Esophagus (tissue), 2 donors: Measurements from ENCODE around the gene TAF1C. TPM values are rescaled to one million over a fixed set of nuclear protein-coding genes. Genes with fewer than 3 reads are reported as not detected.
A peak's percentile ranks its signal among the peaks of the same experiment; 100 is the strongest.
"Not testable (repeated sequence)": the region's sequence is repeated elsewhere in the genome, so short reads cannot be mapped to it uniquely, and the experiment has no call there.

ENCODE experiments used
- H3K27ac ChIP-seq, 2 donors: one replicate each; pipeline ENCODE4 v1.5.1; 2013; ENCODE audit warnings: low read depth in 2 of 2, mild to moderate bottlenecking in 2 of 2, inconsistent platforms in 1 of 2, low read length in 1 of 2, moderate library complexity in 1 of 2
- H3K27me3 ChIP-seq, 2 donors: one replicate each; pipeline ENCODE4 v1.6.1; 2013; ENCODE audit warnings: low read length in 2 of 2, control low read depth in 1 of 2, mild to moderate bottlenecking in 1 of 2; ENCODE audit not compliant: insufficient read depth in 2 of 2, control insufficient read depth in 1 of 2
- H3K36me3 ChIP-seq, 2 donors: one replicate each; pipeline ENCODE4 v1.6.1; 2013; ENCODE audit warnings: low read length in 1 of 2; ENCODE audit not compliant: control insufficient read depth in 2 of 2, insufficient read depth in 2 of 2
- H3K4me1 ChIP-seq, 2 donors: one replicate each; pipeline ENCODE4 v1.6.1; 2013; ENCODE audit warnings: low read length in 1 of 2; ENCODE audit not compliant: control insufficient read depth in 2 of 2, insufficient read depth in 2 of 2
- H3K4me3 ChIP-seq, 2 donors: one replicate each; pipeline ENCODE4 v1.5.1; 2013; ENCODE audit warnings: low read length in 2 of 2, mild to moderate bottlenecking in 2 of 2, low read depth in 1 of 2, moderate library complexity in 1 of 2
- H3K9me3 ChIP-seq, 2 donors: one replicate each; pipeline ENCODE4 v1.6.1; 2013; ENCODE audit warnings: mild to moderate bottlenecking in 2 of 2, low read depth in 1 of 2, low read length in 1 of 2, moderate library complexity in 1 of 2; ENCODE audit not compliant: control insufficient read depth in 2 of 2, insufficient read depth in 1 of 2
- WGBS, 2 donors: extraction: QIAGEN DNeasy Blood & Tissue Kit; methylation state at CpG; one replicate each; pipeline ENCODE4 v1.1.7; 2013; 5-methylcytosine and 5-hydroxymethylcytosine counted together
- polyA plus RNA-seq, 2 donors: library from polyadenylated mRNA; stranded (reverse); fragments of 200-250 nt; gene quantifications; one replicate each; pipeline ENCODE4 v1.2.3, GENCODE V29; 2013
- donor health status: healthy with polysubstance abuse.
- donor health status: Bipolar disorder and iron deficiency.

The TAF1C gene
- polyA plus RNA-seq, 2 donors, result 29.1 to 64.4 TPM

DNA sequence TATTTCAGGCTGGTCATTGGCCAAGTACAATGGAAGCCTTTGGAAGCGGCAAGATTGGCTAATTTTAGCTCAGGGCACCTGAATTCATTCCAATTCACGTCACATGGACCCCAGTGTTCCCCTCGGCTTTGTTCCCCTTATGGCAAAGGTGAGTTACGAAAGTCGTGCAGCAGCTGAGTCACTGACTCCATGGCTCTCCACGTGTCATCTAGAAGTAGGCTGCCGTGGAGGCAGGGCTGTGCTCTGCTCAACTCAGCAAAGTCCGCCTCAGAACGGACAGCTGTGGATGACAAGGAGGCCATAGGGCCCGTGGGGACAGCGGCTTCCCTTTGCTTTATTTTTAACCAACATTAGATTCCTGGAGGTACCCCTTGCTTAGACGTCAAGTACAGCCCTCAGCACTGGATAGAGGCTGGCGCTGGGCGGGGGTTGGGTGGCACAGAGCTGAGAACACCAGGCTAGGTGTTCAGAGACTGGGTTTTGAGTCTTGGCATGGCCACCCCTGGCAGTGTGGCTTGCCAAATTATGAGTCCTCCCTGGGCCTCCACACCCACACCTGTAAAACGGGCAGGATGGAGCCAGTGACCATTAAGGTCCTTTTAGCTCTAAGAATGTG is 27.7 kb upstream of the TAF1C start:
- Histone ChIP-seq H3K36me3 (no peaks in the 10 kb centered on the region), H3K27me3 (no peaks in the 10 kb centered on the region), H3K4me1 (no peaks in the 10 kb centered on the region), H3K27ac (no peak overlapping the region), H3K4me3 (no peak overlapping the region), H3K9me3 (no peaks in the 10 kb centered on the region)
- WGBS, 2 donors, result 80 to 84% methylated on average over 15 of the region's 15 CpGs

DNA sequence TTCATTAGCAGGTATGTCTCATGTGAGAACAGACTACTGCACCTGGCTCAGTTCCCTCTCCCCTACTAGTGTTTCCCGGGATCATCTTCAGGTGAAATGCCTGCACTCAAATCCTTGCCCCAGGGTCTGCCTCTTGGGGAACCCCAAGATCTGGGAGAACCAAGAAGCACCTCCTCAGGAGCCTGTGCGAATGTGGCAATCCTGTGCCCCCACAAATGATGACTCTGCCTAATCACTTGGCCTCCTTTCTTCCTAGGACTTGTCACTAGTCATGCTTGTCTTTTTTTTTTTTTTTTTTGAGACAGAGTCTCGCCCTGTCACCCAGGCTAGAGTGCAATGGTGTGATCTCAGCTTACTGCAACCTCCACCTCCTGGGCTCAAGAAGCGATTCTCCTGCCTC is 25.8 kb upstream of the TAF1C start:
- Histone ChIP-seq H3K4me3 (no peak overlapping the region), H3K36me3 (no peaks in the 10 kb centered on the region), H3K27ac (no peak overlapping the region), H3K27me3 (no peaks in the 10 kb centered on the region), H3K9me3 (peaks cover 0 to 2% of the 10 kb centered on the region in 2 donors), H3K4me1 (no peaks in the 10 kb centered on the region)
- 75 to 85% methylated on average over 4 of the region's 4 CpGs for WGBS, 2 donors

DNA sequence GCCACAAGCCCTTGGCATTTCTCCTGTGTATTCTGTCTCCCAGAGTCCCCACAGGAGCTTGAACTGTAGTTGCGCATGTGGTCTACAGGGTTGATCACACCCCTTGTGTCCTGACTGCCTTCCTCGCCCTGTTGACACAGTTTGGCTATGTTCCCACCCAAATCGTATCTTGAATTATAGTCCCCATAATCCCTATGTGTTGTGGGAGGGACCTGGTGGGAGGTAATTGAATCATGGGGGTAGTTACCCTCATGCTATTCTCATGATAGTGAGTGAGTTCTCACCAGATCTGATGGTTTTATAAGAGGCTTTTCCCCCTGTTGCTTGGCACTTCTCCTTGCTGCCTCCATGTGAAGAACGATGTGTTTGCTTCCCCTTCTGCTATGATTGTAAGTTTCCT is 25.3 kb upstream of the TAF1C start:
- no peak overlapping the region for H3K4me3 ChIP-seq
- WGBS, 2 donors, result 50 to 54% methylated on average over 4 of the region's 4 CpGs
- H3K4me1 ChIP-seq, result no peaks in the 10 kb centered on the region
- no peak overlapping the region for H3K27ac ChIP-seq
- H3K9me3 ChIP-seq, result peaks cover 0 to 2% of the 10 kb centered on the region in 2 donors
- no peaks in the 10 kb centered on the region for H3K36me3 ChIP-seq
- H3K27me3 ChIP-seq, result no peaks in the 10 kb centered on the region

DNA sequence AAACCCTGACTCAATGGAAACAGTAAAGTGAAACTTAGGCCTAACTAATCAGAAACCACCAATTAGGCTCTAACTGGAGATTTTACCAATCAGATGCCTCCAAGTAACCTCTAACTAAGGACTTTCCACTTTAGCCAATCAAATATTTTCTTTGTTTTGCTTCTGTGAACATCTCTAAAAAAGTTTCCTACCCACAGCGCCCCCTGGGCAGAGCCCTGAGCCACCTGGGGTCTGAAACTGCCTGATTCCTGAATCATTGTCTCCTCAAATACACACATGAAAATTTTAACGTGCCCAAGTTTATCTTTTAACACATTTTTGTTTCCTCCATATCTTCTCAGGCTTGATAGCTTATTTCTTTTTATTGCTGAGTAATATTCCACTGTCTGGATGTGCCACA is 23.1 kb upstream of the TAF1C start:
- WGBS, 2 donors, result 70 to 80% methylated on average over 2 of the region's 2 CpGs
- no peaks in the 10 kb centered on the region for H3K27me3 ChIP-seq
- no peaks in the 10 kb centered on the region for H3K36me3 ChIP-seq
- H3K9me3 ChIP-seq, result peaks cover 0 to 2% of the 10 kb centered on the region in 2 donors
- H3K4me1 ChIP-seq, result no peaks in the 10 kb centered on the region
- H3K4me3 ChIP-seq, result no peak overlapping the region
- H3K27ac ChIP-seq, result no peak overlapping the region

DNA sequence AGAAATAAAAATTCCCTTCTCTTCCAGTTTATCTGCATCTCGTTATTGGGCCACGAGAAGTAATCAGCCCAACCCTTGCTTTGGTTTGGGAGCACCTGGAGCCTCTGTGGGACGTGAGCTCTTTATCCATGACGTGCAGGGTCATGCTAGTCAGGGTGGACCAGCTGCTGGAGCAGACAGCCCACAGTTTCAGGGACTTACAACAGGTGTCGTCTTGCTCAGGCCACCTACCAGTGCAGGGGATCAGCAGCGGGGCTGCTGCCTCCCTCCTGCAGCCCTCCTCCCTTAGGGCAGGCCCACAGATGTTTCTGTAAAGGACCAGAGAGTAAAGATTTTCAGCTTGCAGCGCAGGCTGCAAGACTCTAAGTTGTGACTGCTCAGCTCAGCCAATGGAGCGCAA is 21.0 kb upstream of the TAF1C start:
- Histone ChIP-seq H3K27ac (no peak overlapping the region), H3K4me3 (no peak overlapping the region), H3K27me3 (no peaks in the 10 kb centered on the region), H3K9me3 (peaks cover 0 to 2% of the 10 kb centered on the region in 2 donors), H3K36me3 (no peaks in the 10 kb centered on the region), H3K4me1 (no peaks in the 10 kb centered on the region)
- 70 to 78% methylated on average over 8 of the region's 8 CpGs for WGBS, 2 donors

DNA sequence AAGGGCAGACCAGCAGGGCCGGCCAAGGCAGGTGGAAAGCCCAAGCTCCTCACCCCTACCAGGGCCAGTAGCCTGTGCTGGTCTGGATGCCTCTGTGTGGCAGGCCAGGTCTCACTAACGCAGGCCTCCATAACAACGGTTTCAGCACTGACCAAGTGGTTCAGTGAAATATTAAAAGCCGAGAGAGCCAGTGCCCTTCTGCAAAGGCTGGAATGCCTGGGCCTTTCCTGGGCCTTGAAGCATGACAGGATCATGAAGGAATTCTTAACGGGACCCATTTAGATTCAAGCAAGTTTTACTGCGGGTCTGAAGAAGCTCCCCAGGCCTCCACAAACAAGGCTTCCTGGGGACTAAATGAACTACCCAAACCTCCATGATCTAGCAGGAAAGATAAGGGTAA is 20.4 kb upstream of the TAF1C start:
- Histone ChIP-seq H3K4me1 (no peaks in the 10 kb centered on the region), H3K27me3 (no peaks in the 10 kb centered on the region), H3K4me3 (no peak overlapping the region), H3K27ac (no peak overlapping the region), H3K9me3 (peaks cover 0 to 2% of the 10 kb centered on the region in 2 donors), H3K36me3 (no peaks in the 10 kb centered on the region)
- 72 to 81% methylated on average over 6 of the region's 6 CpGs for WGBS, 2 donors

DNA sequence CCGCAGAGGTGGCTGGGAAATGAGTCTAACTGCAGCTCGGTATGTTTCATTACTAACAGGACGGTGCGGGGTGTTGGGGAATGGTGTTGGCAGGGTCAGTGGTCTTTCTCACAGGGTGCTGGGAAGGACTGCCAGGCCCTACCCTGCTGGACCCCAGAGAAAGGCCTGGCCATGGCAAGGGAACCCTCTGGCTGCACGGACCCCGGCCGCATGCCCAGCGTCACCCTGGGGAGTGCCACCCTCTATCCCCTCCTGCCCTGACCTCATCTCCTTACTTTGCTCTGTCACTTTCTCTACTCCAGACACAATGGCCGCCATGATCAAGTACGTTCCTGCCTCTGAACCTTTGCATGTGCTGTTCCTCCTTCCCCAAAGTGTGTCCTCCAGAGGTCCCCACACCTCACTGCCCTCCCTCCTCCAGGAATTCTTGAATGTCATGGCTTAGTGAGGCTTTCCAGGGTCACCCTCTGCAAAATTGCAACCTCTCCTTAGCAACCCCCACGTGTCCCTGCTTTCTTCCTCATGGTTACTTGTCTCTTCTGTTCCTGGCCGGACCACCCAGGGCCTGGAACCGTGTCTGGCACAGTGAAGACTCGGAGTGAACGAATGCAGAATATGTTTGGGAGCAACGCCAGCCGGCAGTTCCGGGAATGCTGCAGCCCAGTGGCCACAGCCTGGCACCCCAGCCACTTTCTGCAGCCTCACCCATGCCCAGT is 19.3 kb upstream of the TAF1C start:
- H3K4me1 ChIP-seq, result no peaks in the 10 kb centered on the region
- no peak overlapping the region for H3K4me3 ChIP-seq
- H3K36me3 ChIP-seq, result no peaks in the 10 kb centered on the region
- peaks cover 0 to 2% of the 10 kb centered on the region in 2 donors for H3K9me3 ChIP-seq
- no peak overlapping the region for H3K27ac ChIP-seq
- 88 to 89% methylated on average over 18 of the region's 18 CpGs for WGBS, 2 donors
- H3K27me3 ChIP-seq, result no peaks in the 10 kb centered on the region

DNA sequence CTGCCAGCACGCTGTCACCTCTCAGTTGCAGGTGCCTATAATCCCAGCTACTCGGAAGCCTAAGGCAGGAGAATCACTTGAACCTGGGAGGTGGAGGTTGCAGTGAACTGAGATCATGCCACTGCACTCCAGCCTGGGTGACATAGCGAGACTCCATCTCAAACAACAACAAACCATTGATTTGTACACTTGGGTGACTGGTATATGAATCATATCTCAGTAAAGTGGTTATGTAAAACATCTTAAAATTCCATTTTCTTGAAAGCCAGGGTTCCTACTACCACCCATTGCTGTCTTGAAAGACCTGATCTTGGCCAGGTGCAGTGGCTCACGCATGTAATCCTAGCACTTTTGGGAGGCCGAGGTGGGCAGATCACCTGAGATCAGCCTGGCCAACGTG is 18.3 kb upstream of the TAF1C start:
- H3K4me1 ChIP-seq, H3K9me3 ChIP-seq, H3K4me3 ChIP-seq, H3K27ac ChIP-seq, H3K36me3 ChIP-seq, H3K27me3 ChIP-seq: not testable (repeated sequence)
- 89 to 90% methylated on average over 6 of the region's 6 CpGs for WGBS, 2 donors

DNA sequence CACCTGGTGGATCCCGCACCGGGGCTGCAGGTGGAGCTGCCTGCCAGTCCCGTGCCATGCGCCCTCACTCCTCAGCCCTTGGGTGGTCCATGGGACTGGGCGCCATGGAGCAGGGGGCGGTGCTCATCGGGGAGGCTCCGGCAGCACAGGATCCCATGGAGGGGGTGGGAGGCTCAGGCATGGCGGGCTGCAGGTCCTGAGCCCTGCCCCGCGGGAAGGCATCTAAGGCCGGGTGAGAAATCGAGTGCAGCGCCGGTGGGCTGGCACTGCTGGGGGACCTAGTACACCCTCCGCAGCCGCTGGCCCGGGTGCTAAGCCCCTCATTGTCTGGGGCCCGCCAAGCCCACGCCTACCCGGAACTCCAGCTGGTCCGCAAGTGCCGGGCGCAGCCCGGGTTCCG is 17.7 kb upstream of the TAF1C start:
- not testable (repeated sequence) for H3K36me3 ChIP-seq, H3K9me3 ChIP-seq, H3K27ac ChIP-seq, H3K4me3 ChIP-seq, H3K4me1 ChIP-seq, H3K27me3 ChIP-seq
- WGBS, 2 donors, result 94 to 96% methylated on average over 26 of the region's 26 CpGs

DNA sequence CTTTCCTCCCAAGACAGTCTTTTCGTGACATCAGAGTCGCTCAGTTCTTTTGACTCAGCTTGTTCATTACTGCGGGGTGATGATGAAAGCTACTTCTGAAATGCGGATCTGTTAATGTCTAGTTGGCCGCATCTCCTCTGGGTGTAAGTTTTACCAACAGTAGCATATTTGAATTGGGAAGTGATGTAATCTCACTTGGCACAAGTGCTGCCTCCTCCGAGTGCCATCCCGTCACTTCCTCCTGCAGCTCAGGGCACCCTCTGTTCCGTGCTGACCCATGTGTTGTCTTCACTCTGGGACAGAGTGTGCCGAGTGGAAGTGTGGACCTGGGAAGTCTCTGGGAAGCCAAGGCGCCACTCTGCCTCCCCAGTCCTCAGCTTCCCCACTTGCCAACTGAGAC is 13.0 kb upstream of the TAF1C start:
- Histone ChIP-seq H3K9me3 (no peaks in the 10 kb centered on the region), H3K4me3 (no peak overlapping the region), H3K27ac (peak overlapping the region; percentile 63 to 90), H3K4me1 (peaks cover 7 to 36% of the 10 kb centered on the region in 2 donors), H3K36me3 (peaks cover 0 to under 1% of the 10 kb centered on the region in 2 donors), H3K27me3 (no peaks in the 10 kb centered on the region)
- WGBS, 2 donors, result 56 to 64% methylated on average over 10 of the region's 10 CpGs
